GM18508 (cell line): ENCODE data around the gene JDP2.

Experiments
- ATAC-seq: cut with Tn5 transposase; IDR thresholded peaks from one replicate; pipeline ENCODE4 v1.9.1; 2021; ENCODE audit warnings: moderate number of reproducible peaks; ENCODE audit not compliant: insufficient read depth, unreplicated experiment

JDP2 gene

GRCh38 chr14:75476274-75476995 is 48.6 kb downstream of the JDP2 start:
- ATAC-seq, result no peak

GRCh38 chr14:75477881-75478280 is 50.1 kb downstream of the JDP2 start:
- ATAC-seq, result no peak

- ATAC-seq, result peak; percentile 48
Measured at GRCh38 chr14:75479770-75480600, 52.2 kb downstream of the JDP2 start.

GRCh38 chr14:75482366-75482765 is 54.5 kb downstream of the JDP2 start:
- ATAC-seq, result no peak

GRCh38 chr14:75484711-75485429 is 57.0 kb downstream of the JDP2 start:
- ATAC-seq, result no peak

GRCh38 chr14:75486318-75486717 is 58.5 kb downstream of the JDP2 start:
- ATAC-seq, result no peak

GRCh38 chr14:75487155-75487671 is 59.4 kb downstream of the JDP2 start:
- ATAC-seq, result peak; percentile 52

GRCh38 chr14:75489480-75489837 is 61.6 kb downstream of the JDP2 start:
- ATAC-seq, result no peak

GRCh38 chr14:75491376-75491978 is 63.7 kb downstream of the JDP2 start:
- ATAC-seq, result no peak

GRCh38 chr14:75492832-75493591 is 65.2 kb downstream of the JDP2 start:
- ATAC-seq, result no peak

- ATAC-seq, result no peak
Measured at GRCh38 chr14:75493592-75494087, 65.8 kb downstream of the JDP2 start.

GRCh38 chr14:75494896-75495295 is 67.1 kb downstream of the JDP2 start:
- no peak for ATAC-seq

GRCh38 chr14:75495399-75495798 is 67.6 kb downstream of the JDP2 start:
- no peak for ATAC-seq

GRCh38 chr14:75495882-75496281 is 68.1 kb downstream of the JDP2 start:
- no peak for ATAC-seq

- ATAC-seq, result no peak
Measured at GRCh38 chr14:75496755-75497154, 68.9 kb downstream of the JDP2 start.

GRCh38 chr14:75497191-75497590 is 69.4 kb downstream of the JDP2 start:
- ATAC-seq, result no peak

GRCh38 chr14:75497701-75498100 is 69.9 kb downstream of the JDP2 start:
- ATAC-seq, result no peak

GRCh38 chr14:75499084-75499875 is 71.5 kb downstream of the JDP2 start:
- no peak for ATAC-seq

- no peak for ATAC-seq
Measured at GRCh38 chr14:75501080-75501479, 73.3 kb downstream of the JDP2 start.
